GM12878 (cell line): ENCODE results near the gene KCNQ1. TPM values are rescaled to one million over a fixed set of nuclear protein-coding genes. Genes with fewer than 3 reads are reported as not detected.

Experiments
- ATAC-seq: fragments of 200-7000 bp; cut with Tn5 transposase; 3 replicates; pipeline ENCODE4 v1.9.1; 2020; ENCODE audit warnings: mild to moderate bottlenecking, moderate library complexity
- BruUV-seq: library from RNA; stranded (reverse); fragments of 400-500 nt; replicated peaks from 2 replicates; lab custom pipeline; 2021; lab: Mats Ljungman, UMichigan
- CTCF ChIA-PET: fragments of 300-600 bp; sonication (Branson Sonifier 250); formaldehyde crosslinking; extraction: SDS; loops from one replicate; lab custom pipeline; 2021; ENCODE audit warnings: inconsistent platforms; lab: Yijun Ruan, JAX
- POLR2A ChIA-PET: fragments of 350-600 bp; formaldehyde crosslinking; extraction: SDS; loops from one replicate; lab custom pipeline; 2021; ENCODE audit warnings: inconsistent platforms; lab: Charles Lee
- RAD21 ChIA-PET: fragments of 300-600 bp; sonication (Branson Sonifier 250); formaldehyde crosslinking; loops from one replicate; lab custom pipeline; 2023; ENCODE audit warnings: antibody characterized with exemption; ENCODE audit not compliant: unreplicated experiment; lab: Charles Lee
- SMC1A ChIA-PET: fragments of 300-600 bp; sonication (Branson Sonifier 250); formaldehyde crosslinking; loops from one replicate; lab custom pipeline; 2023; ENCODE audit not compliant: unreplicated experiment, uncharacterized antibody; lab: Charles Lee
- DNase-seq: peaks from one replicate; pipeline ENCODE4 v3.0.0-alpha.2; 2011; ENCODE audit warnings: low read depth, low spot score
- FAIRE-seq: peaks from 3 replicates; lab custom pipeline; 2011; peaks lifted over from hg19 to GRCh38; lab: Jason Lieb, UNC
- H2AFZ ChIP-seq: 2 replicates; pipeline ENCODE4 v1.6.0; 2011; ENCODE audit warnings: low read depth, low read length, control low read depth; ENCODE audit not compliant: control insufficient read depth
- H3K27ac ChIP-seq: 2 replicates; pipeline ENCODE4 v1.5.1; 2011; ENCODE audit warnings: control low read depth; ENCODE audit not compliant: control insufficient read depth, insufficient read depth
- H3K27me3 ChIP-seq, 2 experiments: replicated peaks in 1 of 2; 2 replicates each; pipeline versions ENCODE4 v1.6.0 to v1.6.1; 2011; ENCODE audit warnings: low read length in 1 of 2; ENCODE audit not compliant: control insufficient read depth in 2 of 2, insufficient read depth in 2 of 2
- H3K36me3 ChIP-seq, 2 experiments: 2 replicates each; pipeline ENCODE4 v1.5.1; 2011; ENCODE audit warnings: low read length in 1 of 2; ENCODE audit not compliant: control insufficient read depth in 2 of 2, insufficient read depth in 2 of 2
- H3K4me1 ChIP-seq: 2 replicates; pipeline ENCODE4 v1.6.1; 2011; ENCODE audit warnings: mild to moderate bottlenecking, low read length, moderate library complexity, mixed read lengths; ENCODE audit not compliant: control insufficient read depth, insufficient read depth
- H3K4me2 ChIP-seq: 2 replicates; pipeline ENCODE4 v1.6.0; 2011; ENCODE audit warnings: control low read depth; ENCODE audit not compliant: control insufficient read depth, insufficient read depth
- H3K4me3 ChIP-seq: fragments of 200-600 bp; sonication (generic); 2 replicates; pipeline ENCODE4 v1.5.1; 2016
- H3K79me2 ChIP-seq: 2 replicates; pipeline ENCODE4 v1.6.0; 2011; ENCODE audit warnings: low read length; ENCODE audit not compliant: control insufficient read depth, insufficient read depth
- H3K9ac ChIP-seq: 2 replicates; pipeline ENCODE4 v1.8.0; 2011; ENCODE audit warnings: low read length, control low read depth, mixed read lengths; ENCODE audit not compliant: control insufficient read depth, insufficient read depth
- H3K9me3 ChIP-seq: replicated peaks from 3 replicates; pipeline ENCODE4 v1.5.1; 2011; ENCODE audit warnings: mild to moderate bottlenecking, low read length; ENCODE audit not compliant: control insufficient read depth, insufficient read depth
- H4K20me1 ChIP-seq: 2 replicates; pipeline ENCODE4 v1.6.0; 2011; ENCODE audit not compliant: control insufficient read depth, insufficient read depth
- MEF2A ChIP-seq: IDR thresholded peaks from 2 replicates; pipeline ENCODE4 v1.6.1; 2011; ENCODE audit warnings: low read depth, mild to moderate bottlenecking, low read length, moderate library complexity; ENCODE audit not compliant: insufficient read depth
- NRF1 ChIP-seq: conservative IDR thresholded peaks from 2 replicates; pipeline ENCODE4 v1.6.1; 2011; ENCODE audit warnings: mild to moderate bottlenecking, low read depth, low read length, improper control_type of control experiment
- SREBF1 ChIP-seq: IDR thresholded peaks from 2 replicates; pipeline ENCODE4 v1.6.1; 2012; ENCODE audit warnings: mild to moderate bottlenecking, low read length
- STAT3 ChIP-seq: IDR thresholded peaks from 2 replicates; pipeline ENCODE4 v1.6.1; 2011; ENCODE audit warnings: low read depth, low read length, improper control_type of control experiment
- TBL1XR1 ChIP-seq: IDR thresholded peaks from 2 replicates; pipeline ENCODE4 v1.6.1; 2012; ENCODE audit warnings: low read depth, low read length, improper control_type of control experiment
- ZNF274 ChIP-seq: IDR thresholded peaks from one replicate; pipeline ENCODE4 v1.8.0; 2011; ENCODE audit not compliant: insufficient read length, insufficient read depth
- ZNF622 ChIP-seq: fragments of 450-650 bp; IDR thresholded peaks from 2 replicates; pipeline ENCODE4 v1.6.1; 2017; ENCODE audit warnings: mild to moderate bottlenecking, inconsistent platforms
- WGBS: methylation state at CpG from one replicate; pipeline ENCODE4 v1.1.6; 2016; ENCODE audit warnings: low lambda C conversion rate; ENCODE audit not compliant: insufficient replicate concordance, insufficient coverage; ENCODE audit errors: missing lambda C conversion rate; 5-methylcytosine and 5-hydroxymethylcytosine counted together
- in situ Hi-C: fragments of 300-500 bp; cut with MboI; formaldehyde crosslinking; loops from 9 replicates; pipeline ENCODE4 v1.14.3; 2018; ENCODE audit warnings: mixed read lengths
- intact Hi-C: fragments of 100-400 bp; cut with micrococcal nuclease; formaldehyde crosslinking; loops from one replicate; pipeline ENCODE4 v1.14.2; 2022; ENCODE audit not compliant: unreplicated experiment
- polyA plus RNA-seq, 11 experiments: library from polyadenylated mRNA; depleted of rRNA in 4 of 11; unstranded in 6 of 11; stranded (reverse) in 5 of 11; fragments of >200 nt; fragmentation: Nextera tagmentation in 4 of 11; fragmentation: Illumina TruSeq in 1 of 11; extraction: Ambion mirVana in 4 of 11; extraction: Trizol in 1 of 11; gene quantifications; 1 replicate in 1 of 11; 2 replicates in 10 of 11; pipeline versions ENCODE4 v1.2.1 to v1.2.3, GENCODE V29; 2011 to 2016; ENCODE audit warnings: inconsistent platforms in 2 of 11, missing spikeins in 2 of 11, low read depth in 1 of 11
- total RNA-seq, 4 experiments: library from RNA; depleted of rRNA in 3 of 4; stranded (reverse); fragments of >200 nt in 3 of 4; fragmentation: Illumina TruSeq in 1 of 4; extraction: Trizol in 1 of 4; gene quantifications; 2 replicates each; pipeline versions ENCODE4 v1.2.1 to v1.2.3, GENCODE V29; 2013 to 2021
- TF ChIP-seq, protein P1 (sequence below): fragments of 450-650 bp; conservative IDR thresholded peaks from 2 replicates; pipeline ENCODE4 v1.6.1; 2017; ENCODE audit warnings: mild to moderate bottlenecking, moderate library complexity
- TF ChIP-seq, protein P2 (sequence below): IDR thresholded peaks from 2 replicates; pipeline ENCODE4 v1.6.1; 2012; ENCODE audit warnings: low read length, inconsistent platforms
- TF ChIP-seq, protein P3 (sequence below): IDR thresholded peaks from 2 replicates; pipeline ENCODE4 v1.6.1; 2011; ENCODE audit warnings: mild to moderate bottlenecking, low read depth, low read length, moderate library complexity; ENCODE audit not compliant: insufficient replicate concordance
- TF ChIP-seq, protein P4 (sequence below): fragments of 450-650 bp; IDR thresholded peaks from 2 replicates; pipeline ENCODE4 v1.6.1; 2017; ENCODE audit warnings: mild to moderate bottlenecking, moderate library complexity
- TF ChIP-seq, protein P5 (sequence below), 3 experiments: IDR thresholded peaks in 2 of 3; conservative IDR thresholded peaks in 1 of 3; 2 replicates each; pipeline ENCODE4 v1.5.1; 2011; ENCODE audit warnings: low read depth in 3 of 3, low read length in 3 of 3, mild to moderate bottlenecking in 3 of 3, control low read depth in 2 of 3, moderate library complexity in 2 of 3, inconsistent platforms in 1 of 3, mixed read lengths in 1 of 3; ENCODE audit not compliant: control insufficient read depth in 2 of 3, insufficient read depth in 1 of 3; ENCODE audit errors: extremely low read depth in 1 of 3

KCNQ1 gene
- total and polyA plus RNA-seq, 10 of the 15 experiments (the other 5 are each of a cell fraction or from before 2014, with no cell fraction given) = 0.03 to 0.15 (median 0.12) TPM; not detected in 7

DNA sequence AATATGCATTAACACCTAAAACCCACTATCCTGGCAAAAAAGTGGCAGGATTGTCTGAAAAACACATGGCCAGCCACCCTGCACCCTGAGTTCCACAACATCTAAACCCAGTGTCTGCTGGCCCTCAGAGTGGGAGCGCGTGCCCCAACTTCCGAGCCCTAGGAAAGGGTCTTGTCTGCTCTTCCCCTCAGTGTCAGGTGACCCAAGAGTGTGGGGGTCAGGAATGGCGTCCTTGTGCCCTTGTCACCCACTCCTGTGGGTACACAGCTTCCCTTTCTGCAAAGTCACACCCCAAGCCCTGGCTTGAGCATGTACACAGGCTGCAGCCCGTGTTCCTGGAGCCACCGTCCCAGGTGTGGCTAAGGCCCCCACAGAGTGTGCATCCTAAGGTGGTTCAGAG lies 373.2 kb downstream of the KCNQ1 start (continued):
- TF ChIP-seq, protein P1, sequence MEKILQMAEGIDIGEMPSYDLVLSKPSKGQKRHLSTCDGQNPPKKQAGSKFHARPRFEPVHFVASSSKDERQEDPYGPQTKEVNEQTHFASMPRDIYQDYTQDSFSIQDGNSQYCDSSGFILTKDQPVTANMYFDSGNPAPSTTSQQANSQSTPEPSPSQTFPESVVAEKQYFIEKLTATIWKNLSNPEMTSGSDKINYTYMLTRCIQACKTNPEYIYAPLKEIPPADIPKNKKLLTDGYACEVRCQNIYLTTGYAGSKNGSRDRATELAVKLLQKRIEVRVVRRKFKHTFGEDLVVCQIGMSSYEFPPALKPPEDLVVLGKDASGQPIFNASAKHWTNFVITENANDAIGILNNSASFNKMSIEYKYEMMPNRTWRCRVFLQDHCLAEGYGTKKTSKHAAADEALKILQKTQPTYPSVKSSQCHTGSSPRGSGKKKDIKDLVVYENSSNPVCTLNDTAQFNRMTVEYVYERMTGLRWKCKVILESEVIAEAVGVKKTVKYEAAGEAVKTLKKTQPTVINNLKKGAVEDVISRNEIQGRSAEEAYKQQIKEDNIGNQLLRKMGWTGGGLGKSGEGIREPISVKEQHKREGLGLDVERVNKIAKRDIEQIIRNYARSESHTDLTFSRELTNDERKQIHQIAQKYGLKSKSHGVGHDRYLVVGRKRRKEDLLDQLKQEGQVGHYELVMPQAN = no peak
- TF ChIP-seq ZNF274 = no peak
- TF ChIP-seq, protein P2, sequence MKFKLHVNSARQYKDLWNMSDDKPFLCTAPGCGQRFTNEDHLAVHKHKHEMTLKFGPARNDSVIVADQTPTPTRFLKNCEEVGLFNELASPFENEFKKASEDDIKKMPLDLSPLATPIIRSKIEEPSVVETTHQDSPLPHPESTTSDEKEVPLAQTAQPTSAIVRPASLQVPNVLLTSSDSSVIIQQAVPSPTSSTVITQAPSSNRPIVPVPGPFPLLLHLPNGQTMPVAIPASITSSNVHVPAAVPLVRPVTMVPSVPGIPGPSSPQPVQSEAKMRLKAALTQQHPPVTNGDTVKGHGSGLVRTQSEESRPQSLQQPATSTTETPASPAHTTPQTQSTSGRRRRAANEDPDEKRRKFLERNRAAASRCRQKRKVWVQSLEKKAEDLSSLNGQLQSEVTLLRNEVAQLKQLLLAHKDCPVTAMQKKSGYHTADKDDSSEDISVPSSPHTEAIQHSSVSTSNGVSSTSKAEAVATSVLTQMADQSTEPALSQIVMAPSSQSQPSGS = no peak

DNA sequence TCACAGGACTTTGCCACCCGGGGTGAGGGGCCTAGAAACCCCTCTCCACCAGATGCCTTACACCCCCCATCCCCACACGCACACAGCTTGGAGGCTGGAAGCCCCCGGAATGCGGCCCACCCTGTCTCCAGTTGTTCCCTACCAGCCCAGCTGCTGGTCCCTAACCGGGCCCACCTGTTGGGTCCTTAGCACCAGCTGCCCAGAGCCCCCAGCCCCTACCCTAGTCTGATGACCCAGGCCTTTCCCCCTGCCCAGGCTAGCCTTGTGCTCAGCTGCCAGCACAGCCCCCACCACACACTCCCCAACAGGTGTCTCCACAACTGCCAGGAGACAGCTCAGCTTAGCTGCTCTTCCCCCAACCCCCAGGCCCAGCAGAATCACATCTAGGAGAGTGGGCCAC lies 373.7 kb downstream of the KCNQ1 start:
- ATAC-seq = no peak
- Histone ChIP-seq H3K9me3 (peaks cover 12% of the 10 kb centered on the region; the same call in 1 of the 3 replicates), H2AFZ (no peak overlapping the region), H3K9ac (no peak overlapping the region), H3K4me2 (no peak overlapping the region), H4K20me1 (no peaks in the 10 kb centered on the region), H3K79me2 (no peaks in the 10 kb centered on the region), H3K4me3 (no peak overlapping the region), H3K27ac (no peak overlapping the region), H3K36me3 (no peaks in the 10 kb centered on the region), H3K27me3 (no peaks in the 10 kb centered on the region), H3K4me1 (no peaks in the 10 kb centered on the region)
- ChIA-PET POLR2A (no interaction called here), SMC1A (no interaction called here), RAD21 (no interaction called here), CTCF (no interaction called here)
- BruUV-seq = no TSS peak
- 31% methylated on average over 5 of the region's 5 CpGs for WGBS
- in situ Hi-C loops = no loop called here
- no peak for DNase-seq
- intact Hi-C loops = no loop called here
- FAIRE-seq = no peak
- no peak for TF ChIP-seq MEF2A
- no peak for TF ChIP-seq ZNF622
- TF ChIP-seq SREBF1 = no peak
- TF ChIP-seq, protein P3, sequence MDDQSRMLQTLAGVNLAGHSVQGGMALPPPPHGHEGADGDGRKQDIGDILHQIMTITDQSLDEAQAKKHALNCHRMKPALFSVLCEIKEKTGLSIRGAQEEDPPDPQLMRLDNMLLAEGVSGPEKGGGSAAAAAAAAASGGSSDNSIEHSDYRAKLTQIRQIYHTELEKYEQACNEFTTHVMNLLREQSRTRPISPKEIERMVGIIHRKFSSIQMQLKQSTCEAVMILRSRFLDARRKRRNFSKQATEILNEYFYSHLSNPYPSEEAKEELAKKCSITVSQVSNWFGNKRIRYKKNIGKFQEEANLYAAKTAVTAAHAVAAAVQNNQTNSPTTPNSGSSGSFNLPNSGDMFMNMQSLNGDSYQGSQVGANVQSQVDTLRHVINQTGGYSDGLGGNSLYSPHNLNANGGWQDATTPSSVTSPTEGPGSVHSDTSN = no peak
- TF ChIP-seq STAT3 = no peak
- TF ChIP-seq NRF1 = no peak
- TF ChIP-seq TBL1XR1 = no peak
- TF ChIP-seq, protein P4, sequence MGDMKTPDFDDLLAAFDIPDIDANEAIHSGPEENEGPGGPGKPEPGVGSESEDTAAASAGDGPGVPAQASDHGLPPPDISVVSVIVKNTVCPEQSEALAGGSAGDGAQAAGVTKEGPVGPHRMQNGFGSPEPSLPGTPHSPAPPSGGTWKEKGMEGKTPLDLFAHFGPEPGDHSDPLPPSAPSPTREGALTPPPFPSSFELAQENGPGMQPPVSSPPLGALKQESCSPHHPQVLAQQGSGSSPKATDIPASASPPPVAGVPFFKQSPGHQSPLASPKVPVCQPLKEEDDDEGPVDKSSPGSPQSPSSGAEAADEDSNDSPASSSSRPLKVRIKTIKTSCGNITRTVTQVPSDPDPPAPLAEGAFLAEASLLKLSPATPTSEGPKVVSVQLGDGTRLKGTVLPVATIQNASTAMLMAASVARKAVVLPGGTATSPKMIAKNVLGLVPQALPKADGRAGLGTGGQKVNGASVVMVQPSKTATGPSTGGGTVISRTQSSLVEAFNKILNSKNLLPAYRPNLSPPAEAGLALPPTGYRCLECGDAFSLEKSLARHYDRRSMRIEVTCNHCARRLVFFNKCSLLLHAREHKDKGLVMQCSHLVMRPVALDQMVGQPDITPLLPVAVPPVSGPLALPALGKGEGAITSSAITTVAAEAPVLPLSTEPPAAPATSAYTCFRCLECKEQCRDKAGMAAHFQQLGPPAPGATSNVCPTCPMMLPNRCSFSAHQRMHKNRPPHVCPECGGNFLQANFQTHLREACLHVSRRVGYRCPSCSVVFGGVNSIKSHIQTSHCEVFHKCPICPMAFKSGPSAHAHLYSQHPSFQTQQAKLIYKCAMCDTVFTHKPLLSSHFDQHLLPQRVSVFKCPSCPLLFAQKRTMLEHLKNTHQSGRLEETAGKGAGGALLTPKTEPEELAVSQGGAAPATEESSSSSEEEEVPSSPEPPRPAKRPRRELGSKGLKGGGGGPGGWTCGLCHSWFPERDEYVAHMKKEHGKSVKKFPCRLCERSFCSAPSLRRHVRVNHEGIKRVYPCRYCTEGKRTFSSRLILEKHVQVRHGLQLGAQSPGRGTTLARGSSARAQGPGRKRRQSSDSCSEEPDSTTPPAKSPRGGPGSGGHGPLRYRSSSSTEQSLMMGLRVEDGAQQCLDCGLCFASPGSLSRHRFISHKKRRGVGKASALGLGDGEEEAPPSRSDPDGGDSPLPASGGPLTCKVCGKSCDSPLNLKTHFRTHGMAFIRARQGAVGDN = no peak
- TF ChIP-seq, protein P5, sequence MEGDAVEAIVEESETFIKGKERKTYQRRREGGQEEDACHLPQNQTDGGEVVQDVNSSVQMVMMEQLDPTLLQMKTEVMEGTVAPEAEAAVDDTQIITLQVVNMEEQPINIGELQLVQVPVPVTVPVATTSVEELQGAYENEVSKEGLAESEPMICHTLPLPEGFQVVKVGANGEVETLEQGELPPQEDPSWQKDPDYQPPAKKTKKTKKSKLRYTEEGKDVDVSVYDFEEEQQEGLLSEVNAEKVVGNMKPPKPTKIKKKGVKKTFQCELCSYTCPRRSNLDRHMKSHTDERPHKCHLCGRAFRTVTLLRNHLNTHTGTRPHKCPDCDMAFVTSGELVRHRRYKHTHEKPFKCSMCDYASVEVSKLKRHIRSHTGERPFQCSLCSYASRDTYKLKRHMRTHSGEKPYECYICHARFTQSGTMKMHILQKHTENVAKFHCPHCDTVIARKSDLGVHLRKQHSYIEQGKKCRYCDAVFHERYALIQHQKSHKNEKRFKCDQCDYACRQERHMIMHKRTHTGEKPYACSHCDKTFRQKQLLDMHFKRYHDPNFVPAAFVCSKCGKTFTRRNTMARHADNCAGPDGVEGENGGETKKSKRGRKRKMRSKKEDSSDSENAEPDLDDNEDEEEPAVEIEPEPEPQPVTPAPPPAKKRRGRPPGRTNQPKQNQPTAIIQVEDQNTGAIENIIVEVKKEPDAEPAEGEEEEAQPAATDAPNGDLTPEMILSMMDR (IDR thresholded peaks at IDR 0.05 in 2 of 3, conservative IDR thresholded peaks at IDR 0.05 in 1 of 3; ENCODE audit: control insufficient read depth in 2 of 3, extremely low read depth in 1 of 3, insufficient read depth in 1 of 3, low read depth in 3 of 3, low read length in 3 of 3) = no peak
